HG03196 (cell line): ENCODE measurements around the gene FAM228A.
"Not testable (repeated sequence)": the region's sequence is repeated elsewhere in the genome, so short reads cannot be mapped to it uniquely, and the experiment has no call there.

Experiments
- ATAC-seq: cut with Tn5 transposase; IDR thresholded peaks from one replicate; pipeline ENCODE4 v1.9.1; 2021; ENCODE audit not compliant: unreplicated experiment

FAM228A gene

GRCh38 chr2:24190503-24190902 is 15.7 kb downstream of the FAM228A start:
- ATAC-seq, result no peak

GRCh38 chr2:24191156-24191555 is 16.3 kb downstream of the FAM228A start:
- ATAC-seq, result no peak

- no peak for ATAC-seq
Observed at GRCh38 chr2:24191848-24192247, 17.0 kb downstream of the FAM228A start.

GRCh38 chr2:24197213-24197612 is 22.4 kb downstream of the FAM228A start:
- not testable (repeated sequence) for ATAC-seq

GRCh38 chr2:24199968-24200590 is 25.2 kb downstream of the FAM228A start:
- ATAC-seq, result no peak

- ATAC-seq, result no peak
Observed at GRCh38 chr2:24200799-24201198, 25.9 kb downstream of the FAM228A start.

GRCh38 chr2:24203029-24203786 is 28.4 kb downstream of the FAM228A start:
- no peak for ATAC-seq

GRCh38 chr2:24203787-24204150 is 28.9 kb downstream of the FAM228A start:
- no peak for ATAC-seq

GRCh38 chr2:24204505-24204904 is 29.7 kb downstream of the FAM228A start:
- no peak for ATAC-seq

GRCh38 chr2:24205131-24205530 is 30.3 kb downstream of the FAM228A start:
- no peak for ATAC-seq

- ATAC-seq, result no peak
Observed at GRCh38 chr2:24206242-24206641, 31.4 kb downstream of the FAM228A start.

- no peak for ATAC-seq
Observed at GRCh38 chr2:24206714-24207113, 31.9 kb downstream of the FAM228A start.

- no peak for ATAC-seq
Observed at GRCh38 chr2:24207359-24207758, 32.5 kb downstream of the FAM228A start.

- ATAC-seq, result no peak
Observed at GRCh38 chr2:24208490-24208889, 33.6 kb downstream of the FAM228A start.

GRCh38 chr2:24209389-24210105 is 34.7 kb downstream of the FAM228A start:
- ATAC-seq, result no peak

- no peak for ATAC-seq
Observed at GRCh38 chr2:24210106-24210455, 35.2 kb downstream of the FAM228A start.

GRCh38 chr2:24210723-24211122 is 35.9 kb downstream of the FAM228A start:
- ATAC-seq, result no peak

- ATAC-seq, result no peak
Observed at GRCh38 chr2:24211408-24211807, 36.6 kb downstream of the FAM228A start.

GRCh38 chr2:24214880-24215279 is 40.0 kb downstream of the FAM228A start:
- peak; percentile 76 for ATAC-seq

GRCh38 chr2:24220554-24221291 is 45.9 kb downstream of the FAM228A start:
- ATAC-seq, result no peak

- no peak for ATAC-seq
Observed at GRCh38 chr2:24221343-24222050, 46.6 kb downstream of the FAM228A start.
